Measurements from ENCODE around the gene TUBGCP2.
A peak's percentile ranks its signal among the peaks of the same experiment; 100 is the strongest.

Gene TUBGCP2

DNA sequence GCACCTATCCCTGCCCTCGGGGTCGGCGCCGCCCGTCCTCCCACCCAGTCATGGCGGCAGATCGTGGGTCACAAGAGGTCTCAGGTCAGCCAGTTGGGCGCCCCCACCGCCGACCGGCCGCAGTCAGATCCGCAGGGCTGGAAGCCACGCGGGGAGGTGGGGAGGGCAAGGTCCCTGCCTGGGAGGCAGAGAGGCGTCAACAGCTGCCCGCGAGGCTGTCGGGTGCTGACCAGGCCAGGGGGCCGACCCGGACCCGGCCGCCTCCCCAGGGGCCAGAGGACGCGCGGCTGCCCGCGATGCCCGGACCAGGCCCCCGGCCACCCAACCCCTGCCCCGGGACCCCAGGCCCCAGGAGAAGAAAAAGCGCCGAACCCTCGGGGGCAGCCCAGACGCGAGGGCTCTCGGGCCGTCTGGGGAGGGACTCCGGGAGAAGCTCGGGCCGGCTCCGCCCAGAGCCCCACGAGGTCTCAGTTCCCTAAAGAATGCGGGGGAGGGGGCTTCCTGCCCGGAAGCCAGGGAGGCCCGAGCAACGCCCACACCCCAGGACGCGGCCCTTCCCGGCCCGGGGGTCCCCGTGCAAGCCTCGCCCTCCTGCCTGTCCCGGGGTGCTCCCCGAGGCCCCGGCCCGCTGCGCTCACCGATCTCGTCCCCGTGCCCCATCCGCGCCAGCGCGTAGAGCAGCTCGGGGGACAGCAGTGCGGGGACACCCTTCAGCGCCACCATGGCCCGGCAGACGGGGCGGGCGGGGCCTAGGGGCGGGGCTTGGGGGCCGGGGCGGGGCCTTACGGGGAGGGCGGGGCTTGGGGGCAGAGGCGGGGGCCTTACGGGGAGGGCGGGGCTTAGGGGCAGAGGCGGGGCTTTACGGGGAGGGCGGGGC lies 48.9 kb upstream of the TUBGCP2 start, which contains the start of gene FUOM:
Gene FUOM (minus strand): TSS at position 735 of the 877 bp plus-strand sequence. CDS start 12 bp downstream, at position 723.
- peak; percentile 47 for TF ChIP-seq ZFHX2 (tag by site-specific recombination; conservative IDR thresholded peaks at IDR 0.05)
- TF ChIP-seq ZIC2 (tag by site-specific recombination; IDR thresholded peaks at IDR 0.05), result peak; percentile 40; the same call in 1 of the 2 replicates
- TF ChIP-seq, protein P1, sequence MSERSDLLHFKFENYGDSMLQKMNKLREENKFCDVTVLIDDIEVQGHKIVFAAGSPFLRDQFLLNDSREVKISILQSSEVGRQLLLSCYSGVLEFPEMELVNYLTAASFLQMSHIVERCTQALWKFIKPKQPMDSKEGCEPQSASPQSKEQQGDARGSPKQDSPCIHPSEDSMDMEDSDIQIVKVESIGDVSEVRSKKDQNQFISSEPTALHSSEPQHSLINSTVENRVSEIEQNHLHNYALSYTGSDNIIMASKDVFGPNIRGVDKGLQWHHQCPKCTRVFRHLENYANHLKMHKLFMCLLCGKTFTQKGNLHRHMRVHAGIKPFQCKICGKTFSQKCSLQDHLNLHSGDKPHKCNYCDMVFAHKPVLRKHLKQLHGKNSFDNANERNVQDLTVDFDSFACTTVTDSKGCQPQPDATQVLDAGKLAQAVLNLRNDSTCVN (tag by site-specific recombination; optimal IDR thresholded peaks at IDR 0.05), result peak; percentile 31
- TF ChIP-seq SP3 (tag by site-specific recombination; IDR thresholded peaks at IDR 0.05), result 0 out of 2 replicates have a peak, but pooled peaks have one; percentile 30
- TF ChIP-seq EGR2 (tag by site-specific recombination; IDR thresholded peaks at IDR 0.05; ENCODE audit: low read depth), result peak; percentile 31; the same call in 1 of the 2 replicates
- TF ChIP-seq, protein P2, sequence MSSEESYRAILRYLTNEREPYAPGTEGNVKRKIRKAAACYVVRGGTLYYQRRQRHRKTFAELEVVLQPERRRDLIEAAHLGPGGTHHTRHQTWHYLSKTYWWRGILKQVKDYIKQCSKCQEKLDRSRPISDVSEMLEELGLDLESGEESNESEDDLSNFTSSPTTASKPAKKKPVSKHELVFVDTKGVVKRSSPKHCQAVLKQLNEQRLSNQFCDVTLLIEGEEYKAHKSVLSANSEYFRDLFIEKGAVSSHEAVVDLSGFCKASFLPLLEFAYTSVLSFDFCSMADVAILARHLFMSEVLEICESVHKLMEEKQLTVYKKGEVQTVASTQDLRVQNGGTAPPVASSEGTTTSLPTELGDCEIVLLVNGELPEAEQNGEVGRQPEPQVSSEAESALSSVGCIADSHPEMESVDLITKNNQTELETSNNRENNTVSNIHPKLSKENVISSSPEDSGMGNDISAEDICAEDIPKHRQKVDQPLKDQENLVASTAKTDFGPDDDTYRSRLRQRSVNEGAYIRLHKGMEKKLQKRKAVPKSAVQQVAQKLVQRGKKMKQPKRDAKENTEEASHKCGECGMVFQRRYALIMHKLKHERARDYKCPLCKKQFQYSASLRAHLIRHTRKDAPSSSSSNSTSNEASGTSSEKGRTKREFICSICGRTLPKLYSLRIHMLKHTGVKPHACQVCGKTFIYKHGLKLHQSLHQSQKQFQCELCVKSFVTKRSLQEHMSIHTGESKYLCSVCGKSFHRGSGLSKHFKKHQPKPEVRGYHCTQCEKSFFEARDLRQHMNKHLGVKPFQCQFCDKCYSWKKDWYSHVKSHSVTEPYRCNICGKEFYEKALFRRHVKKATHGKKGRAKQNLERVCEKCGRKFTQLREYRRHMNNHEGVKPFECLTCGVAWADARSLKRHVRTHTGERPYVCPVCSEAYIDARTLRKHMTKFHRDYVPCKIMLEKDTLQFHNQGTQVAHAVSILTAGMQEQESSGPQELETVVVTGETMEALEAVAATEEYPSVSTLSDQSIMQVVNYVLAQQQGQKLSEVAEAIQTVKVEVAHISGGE (tag by site-specific recombination; conservative IDR thresholded peaks at IDR 0.05; ENCODE audit: low read depth), result peak; percentile 88
- no peak for TF ChIP-seq BCL11A (tag by site-specific recombination; IDR thresholded peaks at IDR 0.05; ENCODE audit: low read depth)
- TF ChIP-seq BCL11B (tag by site-specific recombination; IDR thresholded peaks at IDR 0.05; ENCODE audit: low read depth), result no peak
- peak; percentile 47 for TF ChIP-seq GLIS2 (tag by site-specific recombination; IDR thresholded peaks at IDR 0.05)
- TF ChIP-seq ZNF19 (tag by site-specific recombination; IDR thresholded peaks at IDR 0.05; ENCODE audit: low read depth), result no peak
- CTCF ChIA-PET, result interaction anchor here (1.2 kb wide), 1 partner anchor 28 kb away, joined by 3 read pairs; no protein-coding TSS in a partner anchor

DNA sequence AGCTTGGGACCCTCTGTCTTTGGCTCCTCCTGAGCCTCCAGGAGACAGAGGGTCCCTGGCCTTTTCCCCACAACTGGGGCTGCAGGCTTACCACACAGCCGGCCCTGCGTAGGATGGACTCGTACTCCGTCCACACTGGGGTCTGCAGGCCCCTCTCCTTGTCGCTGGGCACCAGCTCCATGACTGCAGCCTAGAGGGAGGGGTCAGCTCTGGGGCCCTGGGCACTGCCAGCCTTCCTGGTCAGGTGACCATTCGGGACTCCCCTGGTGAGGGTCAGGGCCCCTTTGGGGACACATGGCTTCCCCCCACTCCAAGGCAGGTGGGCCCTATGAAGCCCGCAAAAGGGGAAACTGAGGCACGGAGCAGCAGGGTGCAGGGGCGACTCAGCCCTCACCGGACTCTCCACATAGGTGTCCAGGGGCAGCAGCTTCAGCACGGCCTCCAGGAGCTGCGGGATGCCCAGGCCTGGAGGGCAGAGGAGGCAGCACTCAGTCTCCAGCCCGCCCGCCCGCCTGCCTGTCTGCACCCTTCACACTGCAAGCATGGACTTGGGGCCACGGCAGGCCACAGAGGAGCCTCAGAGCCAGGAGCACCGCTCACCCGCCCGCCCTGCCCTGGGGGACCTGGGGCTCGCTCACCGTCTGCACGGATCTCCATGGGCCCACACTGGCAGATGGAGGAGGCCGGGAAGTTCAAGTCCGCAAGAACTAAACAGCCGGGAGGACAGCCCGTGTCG lies 48.0 kb upstream of the TUBGCP2 start:
- H3K4me1 ChIP-seq (ENCODE audit: control insufficient read depth, insufficient read depth, low read length), result peaks cover 4% of the 10 kb centered on the region; the same call in 1 of the 2 replicates
- no peaks in the 10 kb centered on the region for H3K9me3 ChIP-seq (ENCODE audit: control insufficient read depth, insufficient read depth, low read depth, low read length)
- ChIA-PET CTCF (interaction anchor here (0.6 to 1.2 kb wide), 2 partner anchors 16 to 27 kb away, joined by 3 read pairs; no protein-coding TSS in a partner anchor), POLR2A (interaction anchor here (0.6 to 2.0 kb wide), 3 partner anchors 14 to 32 kb away, joined by 3 to 5 read pairs (median 4); partner anchors contain the start of gene ECHS1)
- peaks cover 0 to 3% of the 10 kb centered on the region in 2 experiments; a peak in 1 of 3 replicates for H3K36me3 ChIP-seq (ENCODE audit: control insufficient read depth in 2 of 2, insufficient read depth in 1 of 2, low read length in 2 of 2)
- H3K27ac ChIP-seq (ENCODE audit: extremely low read depth, low read depth, low read length), result no peak overlapping the region
- H3K4me3 ChIP-seq (ENCODE audit: low read depth, low read length), result no peak overlapping the region
- TF ChIP-seq ZNF274 (IDR thresholded peaks at IDR 0.05; ENCODE audit: low read length) (no peak), ZNF274 (tag by site-specific recombination; IDR thresholded peaks at IDR 0.05; ENCODE audit: borderline replicate concordance) (no peak), ZNF2 (tag by site-specific recombination; IDR thresholded peaks at IDR 0.05) (no peak), SETDB1 (IDR thresholded peaks at IDR 0.05; ENCODE audit: insufficient read length, low read length) (no peak), ZNF23 (tag by site-specific recombination; IDR thresholded peaks at IDR 0.05; ENCODE audit: borderline replicate concordance) (no peak)
- TF ChIP-seq, protein P3, sequence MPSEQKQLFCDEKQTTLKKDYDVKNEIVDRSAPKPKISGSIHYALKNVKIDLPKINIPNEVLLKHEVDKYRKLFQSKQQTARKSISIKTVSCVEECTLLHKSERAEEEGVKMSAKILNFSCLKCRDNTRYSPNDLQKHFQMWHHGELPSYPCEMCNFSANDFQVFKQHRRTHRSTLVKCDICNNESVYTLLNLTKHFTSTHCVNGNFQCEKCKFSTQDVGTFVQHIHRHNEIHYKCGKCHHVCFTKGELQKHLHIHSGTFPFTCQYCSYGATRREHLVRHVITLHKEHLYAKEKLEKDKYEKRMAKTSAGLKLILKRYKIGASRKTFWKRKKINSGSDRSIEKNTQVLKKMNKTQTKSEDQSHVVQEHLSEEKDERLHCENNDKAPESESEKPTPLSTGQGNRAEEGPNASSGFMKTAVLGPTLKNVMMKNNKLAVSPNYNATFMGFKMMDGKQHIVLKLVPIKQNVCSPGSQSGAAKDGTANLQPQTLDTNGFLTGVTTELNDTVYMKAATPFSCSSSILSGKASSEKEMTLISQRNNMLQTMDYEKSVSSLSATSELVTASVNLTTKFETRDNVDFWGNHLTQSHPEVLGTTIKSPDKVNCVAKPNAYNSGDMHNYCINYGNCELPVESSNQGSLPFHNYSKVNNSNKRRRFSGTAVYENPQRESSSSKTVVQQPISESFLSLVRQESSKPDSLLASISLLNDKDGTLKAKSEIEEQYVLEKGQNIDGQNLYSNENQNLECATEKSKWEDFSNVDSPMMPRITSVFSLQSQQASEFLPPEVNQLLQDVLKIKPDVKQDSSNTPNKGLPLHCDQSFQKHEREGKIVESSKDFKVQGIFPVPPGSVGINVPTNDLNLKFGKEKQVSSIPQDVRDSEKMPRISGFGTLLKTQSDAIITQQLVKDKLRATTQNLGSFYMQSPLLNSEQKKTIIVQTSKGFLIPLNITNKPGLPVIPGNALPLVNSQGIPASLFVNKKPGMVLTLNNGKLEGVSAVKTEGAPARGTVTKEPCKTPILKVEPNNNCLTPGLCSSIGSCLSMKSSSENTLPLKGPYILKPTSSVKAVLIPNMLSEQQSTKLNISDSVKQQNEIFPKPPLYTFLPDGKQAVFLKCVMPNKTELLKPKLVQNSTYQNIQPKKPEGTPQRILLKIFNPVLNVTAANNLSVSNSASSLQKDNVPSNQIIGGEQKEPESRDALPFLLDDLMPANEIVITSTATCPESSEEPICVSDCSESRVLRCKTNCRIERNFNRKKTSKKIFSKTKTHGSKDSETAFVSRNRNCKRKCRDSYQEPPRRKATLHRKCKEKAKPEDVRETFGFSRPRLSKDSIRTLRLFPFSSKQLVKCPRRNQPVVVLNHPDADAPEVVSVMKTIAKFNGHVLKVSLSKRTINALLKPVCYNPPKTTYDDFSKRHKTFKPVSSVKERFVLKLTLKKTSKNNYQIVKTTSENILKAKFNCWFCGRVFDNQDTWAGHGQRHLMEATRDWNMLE (tag by site-specific recombination; conservative IDR thresholded peaks at IDR 0.05; ENCODE audit: low read depth), result no peak
- TF ChIP-seq, protein P4, sequence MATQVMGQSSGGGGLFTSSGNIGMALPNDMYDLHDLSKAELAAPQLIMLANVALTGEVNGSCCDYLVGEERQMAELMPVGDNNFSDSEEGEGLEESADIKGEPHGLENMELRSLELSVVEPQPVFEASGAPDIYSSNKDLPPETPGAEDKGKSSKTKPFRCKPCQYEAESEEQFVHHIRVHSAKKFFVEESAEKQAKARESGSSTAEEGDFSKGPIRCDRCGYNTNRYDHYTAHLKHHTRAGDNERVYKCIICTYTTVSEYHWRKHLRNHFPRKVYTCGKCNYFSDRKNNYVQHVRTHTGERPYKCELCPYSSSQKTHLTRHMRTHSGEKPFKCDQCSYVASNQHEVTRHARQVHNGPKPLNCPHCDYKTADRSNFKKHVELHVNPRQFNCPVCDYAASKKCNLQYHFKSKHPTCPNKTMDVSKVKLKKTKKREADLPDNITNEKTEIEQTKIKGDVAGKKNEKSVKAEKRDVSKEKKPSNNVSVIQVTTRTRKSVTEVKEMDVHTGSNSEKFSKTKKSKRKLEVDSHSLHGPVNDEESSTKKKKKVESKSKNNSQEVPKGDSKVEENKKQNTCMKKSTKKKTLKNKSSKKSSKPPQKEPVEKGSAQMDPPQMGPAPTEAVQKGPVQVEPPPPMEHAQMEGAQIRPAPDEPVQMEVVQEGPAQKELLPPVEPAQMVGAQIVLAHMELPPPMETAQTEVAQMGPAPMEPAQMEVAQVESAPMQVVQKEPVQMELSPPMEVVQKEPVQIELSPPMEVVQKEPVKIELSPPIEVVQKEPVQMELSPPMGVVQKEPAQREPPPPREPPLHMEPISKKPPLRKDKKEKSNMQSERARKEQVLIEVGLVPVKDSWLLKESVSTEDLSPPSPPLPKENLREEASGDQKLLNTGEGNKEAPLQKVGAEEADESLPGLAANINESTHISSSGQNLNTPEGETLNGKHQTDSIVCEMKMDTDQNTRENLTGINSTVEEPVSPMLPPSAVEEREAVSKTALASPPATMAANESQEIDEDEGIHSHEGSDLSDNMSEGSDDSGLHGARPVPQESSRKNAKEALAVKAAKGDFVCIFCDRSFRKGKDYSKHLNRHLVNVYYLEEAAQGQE (tag by site-specific recombination; IDR thresholded peaks at IDR 0.05), result no peak

More for the DNA sequence above, 48.9 kb upstream of the TUBGCP2 start, which contains the start of gene FUOM:
- Histone ChIP-seq H3K27ac (ENCODE audit: extremely low read depth, low read depth, low read length) (no peak within 1 kb of the TSS), H3K36me3 (ENCODE audit: control insufficient read depth in 2 of 2, insufficient read depth in 1 of 2, low read length in 2 of 2) (peaks cover 0 to 11% of the 10 kb centered on the region in 2 experiments; a peak in 1 of 3 replicates), H3K4me3 (ENCODE audit: low read depth, low read length) (no peak within 1 kb of the TSS), H3K9me3 (ENCODE audit: control insufficient read depth, insufficient read depth, low read depth, low read length) (no peaks in the 10 kb centered on the region), H3K4me1 (ENCODE audit: control insufficient read depth, insufficient read depth, low read length) (peaks cover 4% of the 10 kb centered on the region; the same call in 1 of the 2 replicates)
- POLR2A ChIA-PET, result interaction anchor here (0.6 to 1.1 kb wide), 2 partner anchors 13 to 16 kb away, joined by 3 to 5 read pairs; partner anchors contain the start of gene ECHS1

Data from HEK293 (cell line).